HK-2 (cell line): ENCODE results near the gene RADIL.
"Not testable (repeated sequence)": the region's sequence is repeated elsewhere in the genome, so short reads cannot be mapped to it uniquely, and the experiment has no call there.

Experiments used
- DNase-seq: peaks from one replicate; pipeline ENCODE4 v3.0.0-alpha.2; 2018; ENCODE audit not compliant: unreplicated experiment

RADIL gene

GRCh38 chr7:4883372-4884144 lies at the start of gene RADIL:
RADIL (minus strand) TSS chr7:4883716; CDS start chr7:4878139, 5,577 bp downstream.
- peak; percentile 60 for DNase-seq

GRCh38 chr7:4931943-4932342 lies 48.4 kb upstream of the RADIL start:
- peak; percentile 60 for DNase-seq

- DNase-seq: no peak
Measured at GRCh38 chr7:4929005-4929404, 45.5 kb upstream of the RADIL start.

GRCh38 chr7:4928445-4928844 lies 44.9 kb upstream of the RADIL start:
- no peak for DNase-seq

- DNase-seq: no peak
Measured at GRCh38 chr7:4919969-4920766, 36.7 kb upstream of the RADIL start.

- DNase-seq: no peak
Measured at GRCh38 chr7:4916113-4916512, 32.6 kb upstream of the RADIL start.

GRCh38 chr7:4911111-4911828 lies 27.8 kb upstream of the RADIL start:
- no peak for DNase-seq

GRCh38 chr7:4906682-4907081 lies 23.2 kb upstream of the RADIL start:
- DNase-seq: no peak

GRCh38 chr7:4905171-4905570 lies 21.7 kb upstream of the RADIL start:
- no peak for DNase-seq

- no peak for DNase-seq
Measured at GRCh38 chr7:4904346-4904745, 20.8 kb upstream of the RADIL start.

- no peak for DNase-seq
Measured at GRCh38 chr7:4895766-4896165, 12.2 kb upstream of the RADIL start.

- no peak for DNase-seq
Measured at GRCh38 chr7:4894482-4894881, 11.0 kb upstream of the RADIL start.

GRCh38 chr7:4893929-4894475 lies 10.5 kb upstream of the RADIL start:
- no peak for DNase-seq

- not testable (repeated sequence) for DNase-seq
Measured at GRCh38 chr7:4893188-4893587, 9.7 kb upstream of the RADIL start.

- not testable (repeated sequence) for DNase-seq
Measured at GRCh38 chr7:4891522-4891921, 8.0 kb upstream of the RADIL start.

GRCh38 chr7:4889682-4890081 lies 6.2 kb upstream of the RADIL start:
- no peak for DNase-seq

- DNase-seq: no peak
Measured at GRCh38 chr7:4888161-4888560, 4.6 kb upstream of the RADIL start.

GRCh38 chr7:4886671-4887070 lies 3.2 kb upstream of the RADIL start:
- DNase-seq: no peak

GRCh38 chr7:4885317-4885807 lies 1.8 kb upstream of the RADIL start:
- no peak for DNase-seq

- DNase-seq: no peak
Measured at GRCh38 chr7:4884164-4884563, 648 bp upstream of the RADIL start.

- no peak for DNase-seq
Measured at GRCh38 chr7:4883033-4883371, 514 bp downstream of the RADIL start.
